GM19240 (cell line): ENCODE measurements around the gene SDK1.
"Not testable (repeated sequence)": the region's sequence is repeated elsewhere in the genome, so short reads cannot be mapped to it uniquely, and the experiment has no call there.

ENCODE experiments used
- DNase-seq: peaks from one replicate; pipeline ENCODE4 v3.0.0; 2011; ENCODE audit warnings: low spot score; ENCODE audit not compliant: insufficient read length

Gene SDK1

GRCh38 chr7:3912291-3912690, 611.2 kb downstream of the SDK1 start:
- no peak for DNase-seq

GRCh38 chr7:3914051-3914775, 613.2 kb downstream of the SDK1 start:
- no peak for DNase-seq

- DNase-seq: no peak
These were observed 614.4 kb downstream of the SDK1 start for GRCh38 chr7:3915337-3915878.

- no peak for DNase-seq
These were observed 615.1 kb downstream of the SDK1 start for GRCh38 chr7:3916146-3916545.

GRCh38 chr7:3917436-3917835, 616.4 kb downstream of the SDK1 start:
- no peak for DNase-seq

GRCh38 chr7:3918576-3918975, 617.5 kb downstream of the SDK1 start:
- DNase-seq: no peak

GRCh38 chr7:3922175-3922635, 621.2 kb downstream of the SDK1 start:
- DNase-seq: no peak

- no peak for DNase-seq
These were observed 622.4 kb downstream of the SDK1 start for GRCh38 chr7:3923307-3923918.

- DNase-seq: no peak
These were observed 623.2 kb downstream of the SDK1 start for GRCh38 chr7:3924277-3924676.

GRCh38 chr7:3927446-3928110, 626.5 kb downstream of the SDK1 start:
- DNase-seq: no peak

GRCh38 chr7:3928727-3929515, 627.9 kb downstream of the SDK1 start:
- no peak for DNase-seq

- DNase-seq: no peak
These were observed 630.8 kb downstream of the SDK1 start for GRCh38 chr7:3931843-3932242.

GRCh38 chr7:3937146-3937545, 636.1 kb downstream of the SDK1 start:
- no peak for DNase-seq

- no peak for DNase-seq
These were observed 636.6 kb downstream of the SDK1 start for GRCh38 chr7:3937605-3938004.

GRCh38 chr7:3941706-3942105, 640.7 kb downstream of the SDK1 start:
- not testable (repeated sequence) for DNase-seq

GRCh38 chr7:3942276-3942675, 641.2 kb downstream of the SDK1 start:
- no peak for DNase-seq

GRCh38 chr7:3942816-3943745, 642.0 kb downstream of the SDK1 start:
- no peak for DNase-seq

GRCh38 chr7:3943779-3944520, 642.9 kb downstream of the SDK1 start:
- no peak for DNase-seq

- no peak for DNase-seq
These were observed 648.2 kb downstream of the SDK1 start for GRCh38 chr7:3949242-3949640.

GRCh38 chr7:3950249-3950648, 649.2 kb downstream of the SDK1 start:
- DNase-seq: no peak
